SIG-M5 (cell line): Measurements from ENCODE around the gene ADGRE3.

Experiments used
- DNase-seq: peaks from one replicate; lab custom pipeline; 2025; lab: John Stamatoyannopoulos, UW

ADGRE3 gene, protein sequence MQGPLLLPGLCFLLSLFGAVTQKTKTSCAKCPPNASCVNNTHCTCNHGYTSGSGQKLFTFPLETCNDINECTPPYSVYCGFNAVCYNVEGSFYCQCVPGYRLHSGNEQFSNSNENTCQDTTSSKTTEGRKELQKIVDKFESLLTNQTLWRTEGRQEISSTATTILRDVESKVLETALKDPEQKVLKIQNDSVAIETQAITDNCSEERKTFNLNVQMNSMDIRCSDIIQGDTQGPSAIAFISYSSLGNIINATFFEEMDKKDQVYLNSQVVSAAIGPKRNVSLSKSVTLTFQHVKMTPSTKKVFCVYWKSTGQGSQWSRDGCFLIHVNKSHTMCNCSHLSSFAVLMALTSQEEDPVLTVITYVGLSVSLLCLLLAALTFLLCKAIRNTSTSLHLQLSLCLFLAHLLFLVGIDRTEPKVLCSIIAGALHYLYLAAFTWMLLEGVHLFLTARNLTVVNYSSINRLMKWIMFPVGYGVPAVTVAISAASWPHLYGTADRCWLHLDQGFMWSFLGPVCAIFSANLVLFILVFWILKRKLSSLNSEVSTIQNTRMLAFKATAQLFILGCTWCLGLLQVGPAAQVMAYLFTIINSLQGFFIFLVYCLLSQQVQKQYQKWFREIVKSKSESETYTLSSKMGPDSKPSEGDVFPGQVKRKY

GRCh38 chr19:14674764-14675163 lies at the start of gene ADGRE3:
ADGRE3 (minus strand) TSS chr19:14674844; CDS start chr19:14674770, 74 bp downstream.
- no peak for DNase-seq

DNA sequence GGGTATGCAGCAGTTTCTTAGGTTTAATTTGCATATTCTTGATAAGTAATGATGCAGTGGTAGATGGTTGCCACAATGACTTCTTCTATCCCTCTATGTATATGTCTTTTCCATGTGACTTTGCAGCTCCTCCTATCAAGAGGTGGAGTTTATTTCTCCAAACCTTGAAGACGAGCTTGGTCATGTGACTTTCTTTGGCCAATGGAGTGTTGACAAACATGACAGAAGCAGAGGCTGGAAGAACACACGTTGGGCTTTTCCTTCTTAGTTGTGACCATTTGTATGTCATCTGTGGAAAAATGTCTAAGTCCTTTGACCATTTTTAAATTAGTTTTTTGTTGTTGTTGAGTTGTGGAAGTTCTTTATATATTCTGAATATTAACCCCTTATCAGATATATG lies 47.5 kb upstream of the ADGRE3 start:
- no peak for DNase-seq

DNA sequence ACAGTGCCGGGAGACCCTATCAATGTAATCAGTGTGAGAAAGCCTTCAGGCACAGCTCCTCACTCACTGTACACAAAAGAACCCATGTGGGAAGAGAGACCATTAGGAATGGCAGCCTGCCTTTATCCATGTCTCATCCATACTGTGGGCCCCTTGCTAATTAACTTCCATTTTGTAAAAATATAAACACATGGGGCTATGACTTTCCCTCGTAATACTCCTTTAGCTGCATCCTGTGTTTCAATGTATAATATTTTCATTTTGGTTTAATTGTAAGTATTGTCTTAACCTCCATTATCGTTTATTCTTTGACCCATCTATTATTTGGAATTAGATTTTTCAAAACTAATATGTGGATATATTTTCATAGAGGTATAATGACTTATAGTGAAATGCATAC lies 44.5 kb upstream of the ADGRE3 start:
- no peak for DNase-seq

GRCh38 chr19:14718522-14719116 lies 44.0 kb upstream of the ADGRE3 start:
- no peak for DNase-seq

DNA sequence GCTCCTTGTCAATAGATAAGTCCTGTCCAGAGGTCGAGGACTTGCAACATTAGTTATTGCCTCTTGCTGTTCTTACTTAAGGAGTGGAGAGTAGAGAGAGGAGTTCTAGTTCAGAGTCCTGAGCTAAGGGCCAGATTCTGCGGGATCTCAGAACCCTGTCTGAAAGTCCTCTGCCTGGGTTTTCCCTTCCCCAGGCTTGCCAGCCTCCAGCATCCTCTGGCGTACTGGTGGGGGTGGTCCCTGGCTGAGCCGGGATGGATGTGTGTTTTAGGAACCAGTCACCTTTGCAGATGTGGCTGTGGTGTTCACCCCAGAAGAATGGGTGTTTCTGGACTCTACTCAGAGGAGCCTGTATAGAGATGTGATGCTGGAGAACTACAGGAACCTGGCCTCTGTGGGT lies 41.2 kb upstream of the ADGRE3 start:
- no peak for DNase-seq

- no peak for DNase-seq
These were observed 29.8 kb upstream of the ADGRE3 start for GRCh38 chr19:14704450-14704849.

GRCh38 chr19:14703833-14704232 lies 29.2 kb upstream of the ADGRE3 start:
- DNase-seq: no peak

DNA sequence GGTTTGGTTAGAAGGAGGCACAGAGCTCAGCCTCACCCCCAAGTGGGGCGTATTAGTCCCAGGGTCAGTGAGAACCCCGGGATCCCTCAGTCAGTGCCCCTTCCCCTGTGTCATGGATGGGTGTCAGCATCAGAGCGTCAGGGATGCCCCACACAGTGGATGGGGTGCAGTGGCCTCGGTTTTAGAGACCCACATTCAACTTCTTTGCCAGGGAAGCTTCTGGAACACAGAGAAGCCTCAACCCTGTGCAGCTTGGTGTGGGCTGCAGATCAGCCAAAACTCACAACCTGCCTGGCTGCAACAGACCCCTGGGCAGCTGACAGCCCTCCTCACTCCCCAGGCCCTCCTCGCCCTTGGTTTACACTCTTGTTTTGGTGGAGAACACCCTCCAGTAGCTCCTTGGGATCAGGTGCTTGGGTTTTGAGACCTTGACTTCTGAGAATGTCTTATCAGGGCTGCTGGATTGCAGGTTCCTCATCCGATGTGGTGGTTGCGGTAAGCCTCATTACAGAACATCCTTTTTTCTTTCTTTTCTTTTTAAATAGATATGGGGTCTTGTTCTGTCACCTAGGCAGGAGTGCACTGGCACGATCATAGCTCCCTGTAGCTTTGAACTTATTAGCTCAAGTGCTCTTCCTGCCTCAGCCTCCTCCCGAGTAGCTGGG lies 26.2 kb upstream of the ADGRE3 start:
- no peak for DNase-seq

GRCh38 chr19:14699641-14700040 lies 25.0 kb upstream of the ADGRE3 start:
- DNase-seq: no peak

DNA sequence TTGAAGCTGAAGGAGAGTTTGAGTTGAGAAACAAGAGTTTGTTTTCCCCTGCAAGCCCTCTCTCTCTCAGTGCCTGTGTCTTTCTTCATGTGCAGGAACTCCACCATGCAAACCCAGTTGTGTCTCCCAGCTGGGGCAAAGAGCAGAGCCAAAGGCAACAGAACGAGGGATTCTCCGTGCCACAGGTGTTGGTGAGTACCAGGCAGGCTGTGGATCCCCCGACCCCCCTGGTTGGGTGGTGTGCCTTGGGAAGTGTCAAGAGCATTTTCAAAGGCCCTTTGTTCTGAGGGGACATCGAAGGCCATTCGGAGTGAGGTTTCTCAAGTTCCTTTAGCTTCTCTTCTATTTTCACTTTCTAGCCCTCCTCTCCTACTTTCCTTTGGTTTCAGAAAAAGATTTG lies 20.8 kb upstream of the ADGRE3 start:
- DNase-seq: no peak

DNA sequence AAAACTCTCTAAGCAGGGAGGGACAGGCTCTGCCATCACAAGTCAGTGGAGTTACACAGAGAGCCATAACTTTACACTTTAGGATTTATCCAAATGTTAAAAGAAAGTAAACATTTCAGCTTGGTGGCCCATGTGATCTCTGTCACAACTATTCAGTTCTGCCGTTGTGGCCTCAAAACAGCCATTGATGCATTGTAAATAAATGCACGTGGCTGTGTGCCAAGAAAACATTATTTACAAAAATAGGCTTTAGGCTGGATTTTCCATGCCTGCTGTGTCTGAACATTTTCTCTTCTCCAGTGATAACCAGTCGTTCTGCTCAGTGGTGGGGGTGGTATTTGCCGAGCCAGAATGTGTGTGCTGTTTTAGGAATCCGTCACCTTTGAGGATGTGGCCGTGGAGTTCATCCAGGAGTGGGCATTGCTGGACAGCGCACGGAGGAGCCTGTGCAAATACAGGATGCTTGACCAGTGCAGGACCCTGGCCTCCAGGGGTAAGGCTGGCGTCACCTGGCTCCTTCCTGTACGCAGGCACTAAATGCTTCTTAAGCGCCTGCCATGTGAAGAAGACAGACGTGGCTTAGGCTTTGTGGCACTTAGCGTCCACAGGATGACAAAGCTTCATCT lies 20.1 kb upstream of the ADGRE3 start:
- no peak for DNase-seq

DNA sequence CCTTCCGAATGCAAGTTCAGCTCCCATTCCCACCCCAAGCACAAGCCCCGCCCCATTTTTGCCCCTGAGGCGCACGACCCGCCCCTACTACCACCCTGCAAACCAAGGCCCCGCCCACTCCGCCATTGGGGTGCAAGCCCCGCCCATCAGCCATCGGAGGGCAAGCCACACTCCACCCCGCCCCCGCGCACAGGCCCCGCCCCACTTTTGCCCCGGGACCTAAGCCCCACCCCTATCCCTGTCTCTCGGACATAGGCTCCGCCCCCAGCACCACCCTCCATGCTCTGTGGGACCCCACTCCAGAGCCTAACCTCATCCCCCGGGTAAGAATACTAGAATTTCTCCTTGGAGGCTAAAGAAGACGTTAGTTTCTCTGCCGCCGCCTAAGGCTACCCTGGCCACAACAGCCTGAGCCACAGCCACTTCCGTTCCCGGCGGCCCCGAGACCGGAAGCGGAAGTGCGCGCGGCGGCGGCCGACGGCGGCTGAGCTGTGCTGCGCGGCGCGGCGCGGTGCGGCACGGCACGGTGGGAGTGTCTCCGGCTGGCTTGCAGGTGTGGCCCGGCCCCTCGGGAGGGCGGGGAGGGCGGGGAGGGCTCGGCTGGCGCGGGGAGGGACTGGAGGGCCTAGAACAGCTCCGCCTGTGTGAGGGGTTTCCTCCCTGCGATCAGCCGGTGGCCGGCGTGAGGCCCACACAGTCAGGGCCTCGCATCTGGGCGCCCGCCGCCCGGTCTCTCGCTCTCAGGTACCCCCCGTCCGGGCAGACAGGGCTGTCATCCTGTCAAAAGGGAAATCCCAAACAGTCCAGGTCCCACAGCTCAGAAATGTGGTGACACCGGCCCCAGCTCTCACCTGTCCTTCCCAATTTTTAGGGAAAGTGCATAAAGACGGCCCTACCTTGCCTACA lies 15.2 kb upstream of the ADGRE3 start, which contains the start of gene ZNF333:
Gene ZNF333, plus strand, starts transcription at position 451 of the 906 bp plus-strand sequence. CDS start 3,444 bp downstream, outside the sequence.
- DNase-seq: no peak

- DNase-seq: no peak
These were observed 11.8 kb upstream of the ADGRE3 start for GRCh38 chr19:14686411-14686810.

DNA sequence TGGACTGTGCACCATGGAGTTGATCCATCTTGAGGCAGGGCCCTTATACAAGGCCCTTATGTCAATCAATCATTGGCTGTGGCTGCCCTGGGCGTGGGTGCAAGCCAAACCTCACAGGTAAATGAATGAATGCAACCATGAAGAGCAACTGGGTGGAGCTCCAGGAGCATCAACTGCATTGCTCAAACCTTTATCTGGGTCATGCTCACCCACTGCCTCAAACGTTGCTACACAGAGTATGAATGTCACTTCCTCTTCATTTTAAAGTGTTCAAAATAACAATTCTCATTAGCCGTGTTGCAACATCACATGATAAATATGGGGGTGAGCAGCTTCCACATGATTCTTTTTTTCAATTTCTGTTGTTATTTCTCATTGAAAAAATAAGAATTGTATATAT lies 8.8 kb upstream of the ADGRE3 start:
- no peak for DNase-seq

GRCh38 chr19:14682084-14682483 lies 7.4 kb upstream of the ADGRE3 start:
- DNase-seq: no peak

DNA sequence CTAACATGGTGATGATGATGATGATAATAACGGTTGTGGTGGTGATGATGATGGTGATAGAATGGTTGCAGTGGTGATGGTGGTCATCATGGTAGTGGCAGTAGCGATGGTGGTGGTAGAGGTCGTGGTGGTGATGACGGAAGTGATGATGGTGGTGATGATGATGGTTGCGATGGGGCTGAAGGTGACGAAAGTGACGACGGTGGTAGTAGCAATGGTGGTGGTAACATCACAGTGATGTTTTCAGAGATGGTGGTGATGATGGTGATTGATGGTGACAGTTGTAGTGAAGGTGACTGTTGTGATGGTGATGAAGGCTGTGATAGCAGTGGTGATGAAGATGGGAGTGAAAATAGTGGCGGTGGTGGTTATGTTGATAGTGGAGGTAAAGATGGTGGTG lies 3.6 kb upstream of the ADGRE3 start:
- DNase-seq: no peak

DNA sequence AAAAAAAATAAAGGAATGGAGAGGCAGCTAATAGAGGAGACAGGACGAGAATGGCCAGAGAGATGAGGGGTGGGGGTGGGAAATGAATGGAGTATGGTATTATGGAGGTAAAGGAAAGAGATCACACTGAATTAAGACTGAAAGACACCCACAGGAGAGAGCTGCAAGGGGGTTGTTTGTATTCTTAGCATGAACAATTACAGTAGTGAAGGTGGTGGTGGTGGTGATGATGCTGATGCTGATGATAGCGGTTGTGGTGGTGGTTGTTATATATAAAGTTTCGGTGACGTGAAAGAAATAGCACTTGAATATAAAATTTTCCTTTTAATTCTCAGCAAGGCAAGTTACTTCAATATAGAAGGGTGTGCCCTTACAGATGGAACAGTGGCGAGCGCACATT lies 2.8 kb upstream of the ADGRE3 start:
- no peak for DNase-seq

- no peak for DNase-seq
These were observed 2.1 kb upstream of the ADGRE3 start for GRCh38 chr19:14676762-14677161.

- DNase-seq: no peak
These were observed 1.6 kb downstream of the ADGRE3 start for GRCh38 chr19:14673088-14673487.

GRCh38 chr19:14672188-14672872 lies 2.3 kb downstream of the ADGRE3 start:
- no peak for DNase-seq
